ENCODE measurements around the gene CHST10. TPM values are rescaled to one million over a fixed set of nuclear protein-coding genes. Genes with fewer than 3 reads are reported as not detected.
"Not testable (repeated sequence)": the region's sequence is repeated elsewhere in the genome, so short reads cannot be mapped to it uniquely, and the experiment has no call there.

CHST10 gene
- total and polyA plus RNA-seq, 4 donors: 0.11 to 5.2 (median 0.99) TPM

DNA sequence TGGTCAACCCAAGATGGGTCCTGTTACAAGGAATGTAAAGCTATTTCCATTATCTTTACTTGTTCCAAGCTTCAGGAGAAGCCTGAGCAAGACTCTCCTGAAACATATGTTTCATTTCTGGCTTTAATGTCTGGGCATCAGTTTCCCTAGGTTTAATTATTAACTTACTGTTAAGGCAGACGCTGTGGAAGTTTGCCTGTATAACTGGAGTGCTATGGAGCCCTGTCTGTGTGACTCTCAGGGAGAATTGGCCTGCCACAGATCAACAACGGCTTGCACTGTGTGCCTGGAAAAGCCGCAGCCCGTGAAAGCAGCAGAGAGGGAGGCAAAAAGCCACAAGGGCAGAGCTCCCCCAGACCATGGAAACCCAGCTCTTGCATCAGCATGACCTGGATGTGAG lies 73.0 kb downstream of the CHST10 start:
- no peak for DNase-seq (ENCODE audit: low spot score)
- 60% methylated on average over 4 of the region's 4 CpGs for WGBS
- Histone ChIP-seq H3K4me3 (ENCODE audit: low read depth in 1 of 3, low read length in 3 of 3) (no peak overlapping the region), H3K36me3 (ENCODE audit: control insufficient read depth in 4 of 4, insufficient read depth in 3 of 4, low read depth in 1 of 4, low read length in 3 of 4) (no peaks in the 10 kb centered on the region), H3K9ac (ENCODE audit: low read depth in 1 of 2, low read length in 2 of 2) (no peak overlapping the region), H3K27me3 (ENCODE audit: control insufficient read depth in 4 of 4, insufficient read depth in 4 of 4, low read length in 3 of 4) (peaks cover 0 to 3% (median 0%) of the 10 kb centered on the region in 4 donors), H3K27ac (ENCODE audit: low read depth in 1 of 2, low read length in 2 of 2) (no peak overlapping the region), H3K4me1 (ENCODE audit: control insufficient read depth in 4 of 4, insufficient read depth in 4 of 4, low read length in 3 of 4) (peaks cover 0 to 6% (median 0%) of the 10 kb centered on the region in 4 donors), H3K9me3 (ENCODE audit: control insufficient read depth in 4 of 4, low read length in 3 of 4) (no peaks in the 10 kb centered on the region)
- TF ChIP-seq SP1 (IDR thresholded peaks at IDR 0.05) (no peak), FOXA1 (IDR thresholded peaks at IDR 0.05) (no peak), YY1 (IDR thresholded peaks at IDR 0.05) (no peak), NR2F2 (IDR thresholded peaks at IDR 0.05) (no peak), EGR1 (IDR thresholded peaks at IDR 0.05; ENCODE audit: low read depth in 2 of 2) (no peak), CTCF (IDR thresholded peaks at IDR 0.05; ENCODE audit: low read depth, low read length, missing input control) (no peak), RAD21 (IDR thresholded peaks at IDR 0.05) (no peak), JUND (IDR thresholded peaks at IDR 0.05) (no peak), HNF4A (conservative IDR thresholded peaks at IDR 0.05) (no peak), FOXA2 (IDR thresholded peaks at IDR 0.05) (no peak), RXRA (IDR thresholded peaks at IDR 0.05) (no peak), ATF3 (IDR thresholded peaks at IDR 0.05) (no peak), GABPA (IDR thresholded peaks at IDR 0.05 in 1 of 2, conservative IDR thresholded peaks at IDR 0.05 in 1 of 2) (no peak), TAF1 (conservative IDR thresholded peaks at IDR 0.05) (no peak)
- TF ChIP-seq, protein P1, sequence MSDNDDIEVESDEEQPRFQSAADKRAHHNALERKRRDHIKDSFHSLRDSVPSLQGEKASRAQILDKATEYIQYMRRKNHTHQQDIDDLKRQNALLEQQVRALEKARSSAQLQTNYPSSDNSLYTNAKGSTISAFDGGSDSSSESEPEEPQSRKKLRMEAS (IDR thresholded peaks at IDR 0.05): no peak
- TF ChIP-seq, protein P2, sequence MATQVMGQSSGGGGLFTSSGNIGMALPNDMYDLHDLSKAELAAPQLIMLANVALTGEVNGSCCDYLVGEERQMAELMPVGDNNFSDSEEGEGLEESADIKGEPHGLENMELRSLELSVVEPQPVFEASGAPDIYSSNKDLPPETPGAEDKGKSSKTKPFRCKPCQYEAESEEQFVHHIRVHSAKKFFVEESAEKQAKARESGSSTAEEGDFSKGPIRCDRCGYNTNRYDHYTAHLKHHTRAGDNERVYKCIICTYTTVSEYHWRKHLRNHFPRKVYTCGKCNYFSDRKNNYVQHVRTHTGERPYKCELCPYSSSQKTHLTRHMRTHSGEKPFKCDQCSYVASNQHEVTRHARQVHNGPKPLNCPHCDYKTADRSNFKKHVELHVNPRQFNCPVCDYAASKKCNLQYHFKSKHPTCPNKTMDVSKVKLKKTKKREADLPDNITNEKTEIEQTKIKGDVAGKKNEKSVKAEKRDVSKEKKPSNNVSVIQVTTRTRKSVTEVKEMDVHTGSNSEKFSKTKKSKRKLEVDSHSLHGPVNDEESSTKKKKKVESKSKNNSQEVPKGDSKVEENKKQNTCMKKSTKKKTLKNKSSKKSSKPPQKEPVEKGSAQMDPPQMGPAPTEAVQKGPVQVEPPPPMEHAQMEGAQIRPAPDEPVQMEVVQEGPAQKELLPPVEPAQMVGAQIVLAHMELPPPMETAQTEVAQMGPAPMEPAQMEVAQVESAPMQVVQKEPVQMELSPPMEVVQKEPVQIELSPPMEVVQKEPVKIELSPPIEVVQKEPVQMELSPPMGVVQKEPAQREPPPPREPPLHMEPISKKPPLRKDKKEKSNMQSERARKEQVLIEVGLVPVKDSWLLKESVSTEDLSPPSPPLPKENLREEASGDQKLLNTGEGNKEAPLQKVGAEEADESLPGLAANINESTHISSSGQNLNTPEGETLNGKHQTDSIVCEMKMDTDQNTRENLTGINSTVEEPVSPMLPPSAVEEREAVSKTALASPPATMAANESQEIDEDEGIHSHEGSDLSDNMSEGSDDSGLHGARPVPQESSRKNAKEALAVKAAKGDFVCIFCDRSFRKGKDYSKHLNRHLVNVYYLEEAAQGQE (IDR thresholded peaks at IDR 0.05): no peak
- TF ChIP-seq, protein P3, sequence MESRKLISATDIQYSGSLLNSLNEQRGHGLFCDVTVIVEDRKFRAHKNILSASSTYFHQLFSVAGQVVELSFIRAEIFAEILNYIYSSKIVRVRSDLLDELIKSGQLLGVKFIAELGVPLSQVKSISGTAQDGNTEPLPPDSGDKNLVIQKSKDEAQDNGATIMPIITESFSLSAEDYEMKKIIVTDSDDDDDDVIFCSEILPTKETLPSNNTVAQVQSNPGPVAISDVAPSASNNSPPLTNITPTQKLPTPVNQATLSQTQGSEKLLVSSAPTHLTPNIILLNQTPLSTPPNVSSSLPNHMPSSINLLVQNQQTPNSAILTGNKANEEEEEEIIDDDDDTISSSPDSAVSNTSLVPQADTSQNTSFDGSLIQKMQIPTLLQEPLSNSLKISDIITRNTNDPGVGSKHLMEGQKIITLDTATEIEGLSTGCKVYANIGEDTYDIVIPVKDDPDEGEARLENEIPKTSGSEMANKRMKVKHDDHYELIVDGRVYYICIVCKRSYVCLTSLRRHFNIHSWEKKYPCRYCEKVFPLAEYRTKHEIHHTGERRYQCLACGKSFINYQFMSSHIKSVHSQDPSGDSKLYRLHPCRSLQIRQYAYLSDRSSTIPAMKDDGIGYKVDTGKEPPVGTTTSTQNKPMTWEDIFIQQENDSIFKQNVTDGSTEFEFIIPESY (IDR thresholded peaks at IDR 0.05): no peak

DNA sequence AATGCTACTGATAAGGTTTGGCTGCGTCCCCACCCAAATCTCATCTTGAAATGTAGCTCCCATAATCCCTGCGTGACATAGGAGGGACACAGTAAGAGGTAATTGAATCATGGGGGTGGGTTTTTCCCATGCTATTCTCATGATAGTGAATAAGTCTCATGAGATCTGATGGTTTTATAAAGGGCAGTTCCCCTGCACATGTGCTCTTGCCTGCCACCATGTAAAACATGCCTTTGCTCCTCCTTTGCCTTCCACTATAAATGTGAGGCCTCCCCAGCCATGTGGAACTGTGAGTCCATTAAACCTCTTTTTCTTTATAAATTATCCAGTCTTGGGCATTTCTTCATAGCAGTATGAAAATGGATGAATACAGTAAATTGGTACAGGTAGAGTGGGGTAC lies 75.0 kb downstream of the CHST10 start:
- not testable (repeated sequence) for H3K27me3 ChIP-seq (ENCODE audit: control insufficient read depth in 4 of 4, insufficient read depth in 4 of 4, low read length in 3 of 4); H3K36me3 ChIP-seq (ENCODE audit: control insufficient read depth in 4 of 4, insufficient read depth in 3 of 4, low read depth in 1 of 4, low read length in 3 of 4); H3K4me3 ChIP-seq (ENCODE audit: low read depth in 1 of 3, low read length in 3 of 3); H3K9me3 ChIP-seq (ENCODE audit: control insufficient read depth in 4 of 4, low read length in 3 of 4); H3K27ac ChIP-seq (ENCODE audit: low read depth in 1 of 2, low read length in 2 of 2); H3K4me1 ChIP-seq (ENCODE audit: control insufficient read depth in 4 of 4, insufficient read depth in 4 of 4, low read length in 3 of 4); H3K9ac ChIP-seq (ENCODE audit: low read depth in 1 of 2, low read length in 2 of 2); DNase-seq (ENCODE audit: low spot score)
- WGBS: 95% methylated on average over 2 of the region's 2 CpGs

Small RNAs within 50 kb of the gene (small RNA-seq; reads per million reads assigned to genes)
- not detected for gene AC012493.2
- gene AC012493.3: not detected

Other genes with a start within 250 kb of the CHST10 start
- 1 to 10 TPM in 1 of 2 donors, under 1 TPM in 1; 0.23 to 3.7 TPM for gene LONRF2, start 95.2 kb downstream of the CHST10 start, total RNA-seq
- gene LONRF2, start 95.2 kb downstream of the CHST10 start, polyA plus RNA-seq: under 1 TPM; 0.06 to 0.24 TPM
- gene NMS, start 52.8 kb upstream of the CHST10 start, total RNA-seq: not detected
- gene NMS, start 52.8 kb upstream of the CHST10 start, polyA plus RNA-seq: not detected
- gene PDCL3, start 145.3 kb upstream of the CHST10 start, total RNA-seq: 1 to 10 TPM; 4.2 to 5.0 TPM
- gene PDCL3, start 145.3 kb upstream of the CHST10 start, polyA plus RNA-seq: 10 to 100 TPM in 1 of 2 donors, 1 to 10 TPM in 1; 8.9 to 12.3 TPM